ENCODE results near the gene LCN1.
"Not testable (repeated sequence)": the region's sequence is repeated elsewhere in the genome, so short reads cannot be mapped to it uniquely, and the experiment has no call there.

LCN1 gene

DNA sequence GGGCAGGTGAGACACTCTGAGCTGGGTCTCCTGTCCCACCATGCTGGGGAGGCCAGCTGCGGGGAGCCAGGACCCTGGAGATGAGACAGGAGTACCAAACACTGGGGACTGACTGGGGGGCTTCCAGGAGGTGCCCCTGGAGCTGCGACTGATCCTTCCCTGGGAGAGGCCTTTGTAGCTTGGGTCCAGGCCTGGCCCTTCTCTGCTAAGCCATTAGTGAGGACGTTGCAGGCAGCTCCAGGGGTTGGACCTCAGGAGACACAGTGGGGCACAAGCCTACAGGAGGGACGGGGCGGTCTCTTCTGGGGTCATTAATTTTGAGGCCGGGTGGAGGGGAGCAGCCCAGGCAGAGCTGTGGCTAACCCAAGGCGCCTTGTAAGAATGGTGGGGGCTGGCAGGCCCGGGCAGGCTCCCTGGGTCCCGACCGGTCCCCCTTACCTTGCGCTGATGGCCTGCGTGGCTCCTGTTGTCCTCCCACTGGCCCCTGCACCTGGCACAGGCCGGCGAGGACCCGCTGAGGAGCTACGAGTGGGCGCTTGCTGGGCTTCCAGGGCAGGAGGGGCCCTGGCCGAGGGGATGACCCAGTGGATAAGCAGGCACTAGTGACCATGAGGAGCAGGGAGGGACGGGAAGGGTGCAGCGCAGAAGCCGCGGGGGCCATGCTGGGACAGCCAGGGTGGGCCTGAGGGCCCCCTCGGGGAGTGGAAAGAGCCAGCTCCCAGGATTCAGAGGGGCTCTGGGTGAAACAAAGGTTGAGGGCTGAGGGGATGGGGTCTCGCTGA is 15.6 kb upstream of the LCN1 start:
- no peak for DNase-seq

DNA sequence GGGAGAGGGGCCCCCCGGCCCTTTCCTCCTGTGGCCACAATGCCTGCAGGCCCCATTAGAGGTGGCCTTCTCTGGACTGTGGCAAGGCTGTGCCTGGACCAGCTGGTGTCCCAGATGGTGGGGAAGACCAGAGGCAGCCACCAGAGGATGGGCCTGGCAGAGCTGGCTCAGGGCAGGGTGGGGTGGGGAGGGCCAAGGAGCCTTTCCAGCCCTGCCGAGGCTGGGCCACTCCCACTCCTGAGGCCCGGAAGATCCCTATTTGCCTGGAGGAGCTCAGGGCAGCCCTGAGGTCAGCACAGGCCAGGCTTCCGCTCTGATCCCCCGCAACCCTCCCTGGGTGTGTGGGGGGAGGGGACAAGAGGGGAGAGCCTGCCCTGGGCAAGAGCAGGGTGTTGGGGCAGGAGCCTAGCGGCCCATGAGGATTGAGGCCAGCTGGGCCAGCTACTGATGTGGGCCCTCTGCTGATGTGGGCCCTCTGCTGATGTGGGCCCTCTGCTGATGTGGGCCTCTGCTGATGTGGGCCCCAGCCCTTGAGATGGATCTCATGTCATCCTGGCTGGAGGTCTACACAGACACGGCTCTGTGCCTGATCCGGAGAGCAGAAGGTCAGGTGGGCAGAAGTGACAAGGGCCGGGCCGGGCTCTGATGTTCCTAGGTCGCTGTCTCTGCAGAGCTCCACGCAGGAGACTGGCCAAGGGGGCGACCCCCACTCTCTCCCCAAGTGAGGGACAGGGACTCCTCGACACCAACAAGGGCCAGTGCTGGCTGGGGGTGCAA is 14.7 kb upstream of the LCN1 start:
- DNase-seq = no peak

DNA sequence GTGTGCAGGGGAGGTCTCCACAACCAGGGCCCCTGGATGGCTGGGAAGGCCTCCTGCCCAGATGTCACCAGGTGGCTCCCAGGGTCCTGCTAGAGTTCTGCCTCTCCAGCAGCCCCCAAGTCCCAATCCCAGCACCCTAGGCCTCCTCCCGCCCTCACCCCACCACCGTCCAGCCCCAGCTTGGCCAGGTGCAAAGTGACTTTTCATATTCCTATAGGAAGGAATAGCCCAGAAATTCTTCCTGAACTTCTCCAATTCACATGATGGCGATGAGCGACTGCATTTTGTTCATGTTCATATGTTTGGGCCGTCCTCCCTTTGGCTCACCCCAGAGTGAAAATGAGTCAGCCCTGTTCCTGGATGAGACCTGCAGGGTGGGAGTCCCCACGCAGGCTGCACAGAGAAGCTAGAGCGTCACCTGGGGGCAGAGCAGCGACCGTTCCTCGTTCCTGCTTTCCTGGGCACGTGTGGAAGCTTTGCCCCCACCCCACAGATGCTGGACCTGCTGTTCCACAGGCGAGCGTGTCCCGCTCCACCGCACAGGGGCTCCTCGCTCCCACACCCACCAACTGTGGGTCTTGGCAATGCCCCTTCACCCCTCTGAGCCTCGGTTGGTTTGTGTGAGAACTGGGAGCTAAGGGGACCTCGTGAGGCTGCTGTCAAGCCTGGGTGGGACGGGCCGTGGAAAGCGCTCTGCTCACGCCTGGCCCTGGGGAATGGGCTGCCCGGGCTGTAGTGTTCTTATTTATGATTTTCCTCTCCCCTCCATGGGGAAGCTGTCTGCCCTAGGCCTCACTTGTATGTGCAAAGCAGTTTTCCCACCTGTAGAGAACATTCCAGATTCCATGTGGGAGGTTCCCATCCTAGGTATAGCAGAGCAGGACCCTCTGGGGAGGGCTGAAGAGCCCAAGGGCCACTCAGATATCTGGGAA is 13.9 kb upstream of the LCN1 start:
- DNase-seq = no peak

DNA sequence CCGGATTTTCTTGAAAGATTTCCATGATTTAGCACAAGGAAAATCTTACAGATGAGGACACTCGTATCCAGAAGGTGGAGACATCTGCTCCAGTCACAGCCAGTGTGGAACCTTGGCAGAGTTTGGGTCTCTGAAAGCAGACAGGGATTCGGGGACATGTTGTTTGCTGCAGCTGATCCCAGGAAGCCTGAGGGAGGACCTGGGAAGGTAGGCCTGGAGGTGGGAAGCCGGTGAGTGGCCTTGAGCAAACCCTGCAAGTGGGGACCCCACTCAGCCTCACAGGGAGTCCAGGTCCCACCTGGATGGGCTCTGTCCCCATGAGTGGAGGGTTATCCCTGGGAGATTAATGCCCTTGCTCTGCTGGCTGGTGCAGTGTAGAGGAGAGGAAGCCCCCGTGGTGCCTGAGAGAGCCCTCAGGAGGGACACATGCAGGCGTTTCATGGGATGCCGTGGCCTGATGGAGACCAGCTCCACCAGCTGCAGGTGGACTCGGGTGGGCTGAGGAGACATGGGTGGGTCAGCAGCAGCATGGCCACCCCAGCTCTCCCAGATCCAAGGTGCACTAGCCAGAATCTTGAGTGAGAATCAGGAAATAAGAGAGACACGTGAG is 12.9 kb upstream of the LCN1 start:
- DNase-seq = no peak

DNA sequence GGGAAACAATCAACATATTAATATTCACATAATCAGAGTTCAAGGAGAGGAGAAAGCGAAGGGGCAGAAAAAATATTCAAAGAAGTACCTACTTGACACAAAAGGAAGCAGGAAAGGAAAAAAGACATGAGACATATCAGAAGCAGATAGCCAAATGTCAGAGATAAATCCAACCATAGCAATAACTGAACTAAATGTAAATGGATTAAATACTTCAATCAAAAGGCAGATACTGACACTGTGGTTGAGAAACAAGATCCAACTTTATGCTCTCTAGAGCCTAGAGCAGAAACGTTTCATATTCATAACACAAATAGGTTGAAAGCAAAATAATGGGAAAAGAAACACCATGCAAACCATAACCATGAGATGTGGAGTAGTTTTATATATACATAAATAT is 11.8 kb upstream of the LCN1 start:
- no peak for DNase-seq

DNA sequence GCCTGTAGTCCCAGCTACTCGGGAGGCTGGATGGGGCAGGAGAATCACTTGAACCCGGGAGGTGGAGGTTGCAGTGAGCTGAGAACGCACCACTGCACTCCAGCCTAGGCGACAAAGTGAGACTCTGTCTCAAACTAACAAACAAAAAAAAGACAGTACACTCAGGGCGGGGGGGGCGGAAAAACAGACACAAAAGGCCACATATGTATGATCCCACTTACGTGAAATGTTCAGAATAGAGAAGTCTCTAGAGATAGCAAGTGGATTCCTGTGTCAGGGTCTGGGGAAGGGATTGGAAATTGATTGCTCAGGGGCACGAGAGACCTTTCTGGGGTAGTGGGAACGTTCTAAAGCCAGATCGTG is 9.0 kb upstream of the LCN1 start:
- DNase-seq = no peak

DNA sequence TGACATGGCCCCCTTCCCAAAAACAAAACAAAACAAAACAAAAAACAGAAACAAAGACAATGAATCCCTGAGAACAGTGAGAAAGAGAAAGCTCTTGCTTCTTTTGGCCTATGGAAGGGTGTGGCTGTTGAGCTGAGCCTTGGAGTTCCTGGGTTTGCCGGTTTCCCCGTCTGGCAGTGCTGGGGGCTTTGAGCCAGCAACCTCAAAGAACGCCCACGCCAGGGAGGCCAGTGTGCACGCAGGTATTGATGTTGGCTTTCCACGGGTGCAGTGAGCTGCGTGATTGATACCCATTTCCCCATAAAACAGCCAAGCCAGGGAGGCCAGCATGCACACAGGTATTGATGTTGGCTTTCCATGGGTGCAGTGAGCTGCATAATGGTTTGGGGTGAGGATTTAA is 8.3 kb upstream of the LCN1 start:
- no peak for DNase-seq

DNA sequence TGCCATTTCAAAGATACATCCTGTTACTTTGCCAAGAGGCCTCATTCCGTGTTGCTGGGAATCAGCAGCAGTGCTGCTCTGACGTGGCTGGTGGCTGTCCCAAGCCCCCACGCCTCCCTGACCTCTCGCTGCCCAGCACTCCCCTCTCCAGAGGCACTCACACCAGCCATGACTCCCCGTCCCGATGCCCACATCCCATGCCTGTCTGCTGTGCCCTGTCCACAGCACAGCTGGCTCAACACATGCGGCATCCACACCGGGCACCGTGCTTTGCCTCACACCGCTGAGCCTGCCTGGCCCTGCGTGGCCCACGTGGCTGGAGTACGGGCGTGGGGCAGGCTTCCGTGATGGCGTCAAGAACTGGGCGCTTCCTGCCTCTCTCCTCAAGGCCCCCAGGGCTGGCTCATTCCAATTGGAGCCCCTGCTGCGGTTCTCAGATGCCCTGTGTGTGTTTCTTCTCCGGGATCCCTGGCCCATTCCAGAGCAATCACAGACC is 7.8 kb upstream of the LCN1 start:
- DNase-seq = no peak

DNA sequence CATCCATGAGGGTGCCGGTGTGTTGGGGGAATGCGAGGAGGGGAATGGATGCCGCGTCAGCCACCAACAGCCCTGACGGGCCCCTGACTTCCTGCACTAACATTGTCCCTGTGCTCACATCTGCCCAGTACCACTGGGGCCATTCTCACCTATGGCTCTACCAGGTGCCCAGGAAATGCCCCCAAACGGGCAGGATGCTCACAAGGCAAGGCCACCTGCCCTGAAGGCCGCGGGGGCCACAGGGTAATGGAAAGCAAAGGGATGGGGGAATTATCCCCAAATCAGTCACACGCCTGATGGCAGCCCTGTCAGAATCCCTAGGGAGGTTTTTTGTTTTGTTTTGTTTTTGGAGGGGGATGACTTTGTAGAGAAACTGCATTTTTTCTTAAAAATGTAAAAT is 7.3 kb upstream of the LCN1 start:
- DNase-seq = not testable (repeated sequence)

DNA sequence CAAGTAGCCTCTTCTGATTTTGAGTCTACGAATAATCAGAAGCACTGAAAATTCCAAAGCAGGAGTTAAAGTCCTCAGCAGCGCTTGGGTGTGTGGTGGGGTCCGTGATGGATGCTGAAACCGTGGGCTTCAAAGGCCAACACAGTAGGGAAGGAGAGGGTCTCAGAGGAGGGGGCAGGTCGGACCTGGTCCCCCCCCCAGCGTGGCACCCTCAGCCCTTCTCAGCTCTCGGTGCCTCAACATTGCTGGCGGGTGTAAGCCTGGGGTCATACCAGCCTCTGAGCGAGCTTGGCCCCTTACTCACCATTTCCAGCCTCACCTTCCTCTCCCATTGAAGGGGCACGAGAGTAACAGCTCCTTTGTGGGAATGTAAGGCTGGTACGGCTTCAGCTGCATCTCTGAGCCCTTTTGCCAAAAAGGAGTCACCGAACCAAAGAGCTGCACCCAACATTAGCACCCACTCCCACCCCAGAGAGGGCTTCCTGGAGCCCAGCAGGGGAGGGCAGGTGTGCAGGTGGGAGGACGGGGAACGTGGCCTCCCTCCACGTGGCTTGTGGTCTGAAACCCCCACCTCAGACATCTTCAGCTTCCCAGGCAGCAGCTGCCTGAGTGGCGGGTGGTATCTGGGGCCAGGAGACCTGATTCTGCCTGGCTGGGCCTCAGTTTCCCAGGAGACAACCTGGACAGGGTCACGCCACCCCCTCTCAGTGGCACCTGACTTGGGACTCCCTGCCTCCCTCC is 6.7 kb upstream of the LCN1 start:
- no peak for DNase-seq

DNA sequence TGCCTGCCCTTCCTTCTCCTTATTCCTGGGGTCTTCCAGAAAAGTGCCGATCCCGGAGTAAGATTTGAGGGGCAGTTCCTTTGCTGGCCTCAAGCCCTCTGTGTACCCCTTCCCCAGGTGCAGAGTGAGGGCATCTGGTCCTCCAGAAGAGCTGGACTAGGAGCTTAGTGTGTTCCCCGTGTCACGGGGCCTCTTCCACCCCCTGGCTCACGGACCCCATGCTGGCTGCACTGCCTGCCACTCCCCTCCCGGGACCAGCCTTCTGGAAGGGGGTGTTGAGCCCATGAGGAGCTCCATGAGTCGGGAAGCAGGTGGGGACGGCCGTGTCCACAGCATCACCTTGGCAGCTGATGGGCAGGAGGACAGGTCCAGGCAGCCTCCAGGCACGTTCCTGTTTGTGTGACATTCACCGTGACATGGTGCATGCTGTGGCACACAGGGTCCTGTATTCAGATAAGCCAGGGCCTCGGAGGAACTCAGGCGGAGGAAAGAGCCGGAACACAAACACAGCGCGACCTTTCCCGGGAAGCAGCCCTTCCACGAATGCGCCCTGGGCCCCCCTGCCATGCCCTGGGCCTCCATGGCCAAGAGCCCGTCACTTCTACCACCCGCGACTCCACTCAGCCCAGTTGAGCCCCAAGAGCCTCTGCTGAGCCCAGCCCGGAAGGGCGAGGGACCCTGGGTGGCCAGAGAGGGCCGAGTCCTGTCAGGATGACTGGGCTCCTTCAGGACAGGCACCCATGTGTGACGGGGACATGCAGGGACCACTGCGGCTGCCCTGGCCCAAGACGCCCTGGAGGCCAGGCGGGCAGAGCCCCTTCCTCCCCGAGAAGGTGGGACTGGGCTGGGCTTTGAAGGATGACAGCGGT is 5.9 kb upstream of the LCN1 start:
- no peak for DNase-seq

DNA sequence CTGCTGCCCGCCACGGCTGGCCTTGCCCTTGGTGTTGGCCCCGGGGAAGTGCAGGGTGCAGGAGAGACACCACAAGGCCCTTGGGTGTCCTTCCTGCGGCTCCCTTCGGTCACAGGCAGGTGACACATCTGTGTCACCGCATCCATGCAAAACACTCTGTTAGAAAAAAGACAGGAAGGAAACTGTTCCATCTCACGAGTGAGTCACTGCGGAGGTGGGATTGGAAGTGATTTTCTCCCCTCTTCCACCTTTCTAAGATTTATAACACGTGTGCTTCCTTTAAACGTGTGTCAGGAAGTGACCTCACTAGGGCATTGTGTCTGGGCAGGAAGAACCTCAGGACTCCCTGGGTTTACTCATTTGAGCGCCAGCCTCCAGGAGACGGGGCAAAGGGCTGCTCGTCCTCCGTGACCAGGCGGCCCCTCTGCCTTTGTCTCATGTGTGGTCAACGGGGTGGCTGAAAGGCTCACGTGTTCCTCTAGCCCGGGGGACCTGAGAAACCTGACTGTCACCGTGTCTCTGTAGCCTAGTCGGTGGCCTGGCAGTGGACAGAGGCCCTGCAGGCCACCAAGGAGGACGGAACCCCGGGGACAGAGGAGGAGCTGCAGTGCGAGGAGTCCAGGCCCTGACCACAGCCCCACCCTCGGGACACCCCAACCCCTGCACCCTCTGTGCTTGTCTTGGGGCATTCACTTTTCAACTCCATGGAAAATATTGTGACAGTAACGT is 4.9 kb upstream of the LCN1 start:
- DNase-seq = no peak

DNA sequence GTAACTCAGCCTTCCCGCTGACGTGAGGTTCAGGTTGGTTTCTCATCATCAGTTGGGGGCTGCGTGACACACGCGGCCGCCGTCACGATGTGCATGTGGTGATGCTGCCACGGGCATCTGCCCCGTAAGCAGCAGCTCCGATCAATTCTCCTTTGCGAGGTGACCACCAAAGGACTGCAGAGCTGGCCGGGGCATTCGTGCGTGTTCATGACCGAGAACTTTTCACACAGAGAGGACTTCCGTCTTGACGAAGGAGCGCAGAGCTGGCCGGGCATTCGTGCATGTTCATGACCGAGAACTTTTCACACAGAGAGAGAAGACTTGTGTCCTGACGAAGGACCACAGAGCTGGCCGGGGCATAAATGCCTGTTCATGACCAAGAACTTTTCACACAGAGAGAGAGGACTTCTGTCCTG is 3.8 kb upstream of the LCN1 start:
- no peak for DNase-seq

DNA sequence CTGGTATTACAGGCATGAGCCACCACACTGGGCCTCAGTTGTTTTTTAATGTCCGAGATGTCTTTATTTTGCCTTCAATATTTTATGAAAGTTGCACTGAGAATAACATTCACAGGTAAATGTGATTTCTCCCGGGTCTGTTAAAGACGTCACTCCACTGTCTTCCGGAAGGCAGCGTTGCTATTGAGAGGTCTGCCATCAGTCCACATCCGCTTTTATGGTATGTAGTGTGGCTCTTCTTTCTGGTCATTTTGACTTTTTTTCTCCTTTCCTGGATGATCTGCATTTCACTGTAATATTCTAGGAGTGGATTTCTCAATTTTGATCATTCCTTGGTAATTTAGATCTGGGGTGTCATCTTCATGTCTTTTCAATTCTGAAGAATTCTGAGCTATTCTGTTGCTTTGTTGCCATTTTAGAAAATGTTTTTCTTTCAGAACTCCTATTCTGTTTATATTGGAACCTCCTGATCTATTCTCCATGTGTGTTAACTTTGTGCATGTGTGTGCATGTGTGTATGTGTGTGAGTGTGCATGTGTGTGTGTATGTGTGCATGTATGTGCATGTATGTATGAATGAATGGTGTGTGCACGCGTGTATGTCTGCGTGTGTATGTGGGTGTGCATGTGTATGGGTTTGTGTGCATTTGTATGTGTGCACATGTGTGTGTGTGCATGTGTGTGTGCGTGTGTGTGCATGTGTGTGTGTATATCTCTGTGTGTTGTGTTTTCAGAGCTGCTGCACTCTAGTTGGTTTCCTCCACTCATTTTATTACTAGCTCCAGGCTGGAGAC is 1.9 kb upstream of the LCN1 start:
- no peak for DNase-seq

DNA sequence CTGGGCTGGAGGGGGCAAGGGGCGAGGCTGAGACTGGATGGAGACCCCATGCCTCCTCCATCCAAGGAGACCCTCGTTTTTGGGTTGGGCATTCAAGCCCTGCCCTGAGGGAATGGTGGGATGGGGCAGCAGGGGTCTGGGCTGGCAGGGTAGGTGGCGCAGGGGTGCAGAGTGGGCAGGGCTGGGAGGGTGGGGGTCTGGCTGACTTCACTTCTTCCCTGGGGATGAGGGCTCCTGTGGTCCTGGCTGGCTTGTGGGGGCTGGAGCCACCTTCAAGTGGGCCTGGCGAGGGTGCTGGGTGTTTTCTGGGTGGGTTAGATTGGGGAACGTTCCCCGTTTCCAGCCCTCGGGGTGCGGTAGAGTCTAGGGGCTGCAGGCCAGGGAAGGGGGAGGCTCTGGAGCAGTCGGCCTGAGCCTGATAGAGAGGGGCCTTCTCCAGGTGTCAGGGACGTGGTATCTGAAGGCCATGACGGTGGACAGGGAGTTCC is 412 bp downstream of the LCN1 start:
- no peak for DNase-seq

DNA sequence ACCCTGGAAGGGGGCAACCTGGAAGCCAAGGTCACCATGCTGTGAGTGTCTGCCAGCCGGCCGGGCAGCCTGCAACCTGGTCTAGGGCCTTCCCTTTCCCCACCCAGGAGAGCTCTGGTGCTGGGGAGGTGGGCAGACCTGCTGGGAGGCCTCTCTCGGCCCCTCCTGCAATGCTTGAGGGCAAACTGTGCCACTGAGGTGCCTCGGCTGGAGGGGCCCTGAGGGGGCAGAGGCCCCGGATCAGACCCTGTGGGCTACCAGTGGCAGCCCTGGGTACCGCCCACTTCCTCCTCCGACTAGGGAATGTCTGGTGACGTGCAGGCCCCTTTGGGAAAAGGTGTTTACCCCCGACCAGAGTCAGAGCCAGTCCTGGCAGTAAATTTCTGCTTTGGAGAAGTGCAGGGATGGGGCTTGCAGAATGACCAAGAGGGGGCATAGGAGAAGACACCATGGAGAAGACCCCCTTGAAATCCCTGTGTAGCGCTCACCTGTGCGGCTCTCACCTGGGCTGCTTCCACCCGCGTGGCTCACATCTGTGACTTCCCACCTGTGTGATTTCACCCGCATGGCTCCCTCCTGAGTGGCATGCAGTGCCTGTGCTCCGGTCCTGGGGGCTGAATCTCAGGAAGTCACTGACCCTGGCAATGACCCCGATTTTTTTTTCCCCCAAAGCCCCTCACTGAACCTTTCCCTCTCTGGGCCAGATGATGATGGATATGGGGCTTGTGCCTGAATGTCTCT is 1.1 kb downstream of the LCN1 start:
- no peak for DNase-seq

DNA sequence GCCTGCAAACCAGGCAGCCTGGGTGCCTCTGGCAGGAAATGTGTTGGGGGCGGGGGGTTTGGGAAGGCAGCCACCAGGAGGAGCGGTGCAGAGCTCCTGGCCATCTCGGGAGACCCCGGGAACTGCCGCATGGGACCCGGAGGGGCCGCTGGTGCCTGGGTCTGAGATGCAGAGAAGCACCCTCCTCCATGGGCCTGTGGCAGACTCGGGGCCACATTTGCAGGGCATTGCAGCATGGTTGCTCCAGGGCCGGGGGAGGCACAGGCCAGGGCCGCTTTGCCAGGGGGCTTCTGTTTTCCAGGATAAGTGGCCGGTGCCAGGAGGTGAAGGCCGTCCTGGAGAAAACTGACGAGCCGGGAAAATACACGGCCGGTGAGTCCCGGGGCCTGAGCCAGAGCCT is 1.7 kb downstream of the LCN1 start:
- no peak for DNase-seq

DNA sequence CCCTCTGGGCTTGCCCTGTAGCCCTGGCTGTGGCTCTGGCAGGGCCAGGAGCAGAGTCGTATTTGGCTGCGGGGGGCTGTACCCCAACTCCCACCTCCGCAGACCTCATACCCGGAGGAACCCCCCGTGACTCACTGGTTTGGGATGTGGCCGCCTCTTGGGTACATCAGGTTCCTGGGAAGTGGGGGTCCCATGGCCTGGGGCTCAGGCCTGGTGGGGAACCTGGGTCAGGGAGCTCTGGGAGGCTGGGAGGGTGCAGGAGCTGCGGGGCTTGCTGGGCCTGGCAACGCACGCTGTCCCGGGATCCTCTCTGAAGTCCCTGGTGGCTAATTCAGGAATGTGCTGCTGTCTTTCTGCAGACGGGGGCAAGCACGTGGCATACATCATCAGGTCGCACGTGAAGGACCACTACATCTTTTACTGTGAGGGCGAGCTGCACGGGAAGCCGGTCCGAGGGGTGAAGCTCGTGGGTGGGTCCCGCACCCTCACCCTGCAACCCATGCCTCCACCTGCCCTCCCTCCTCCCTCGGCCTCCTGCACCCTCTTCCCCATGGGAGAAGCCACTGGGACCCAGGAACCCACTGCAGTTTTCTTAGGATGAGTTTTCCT is 2.4 kb downstream of the LCN1 start:
- no peak for DNase-seq

Measured in stimulated activated CD4-positive, alpha-beta T cell treated with anti-CD3 and anti-CD28 coated beads, Interleukin-2, amount 100 ng/mL, for 24 hours (primary cell).